NCI-H146 (cell line): ENCODE results near the gene GOLGA3.
"Not testable (repeated sequence)": the region's sequence is repeated elsewhere in the genome, so short reads cannot be mapped to it uniquely, and the experiment has no call there.

Experiments used
- DNase-seq: peaks from one replicate; lab custom pipeline; 2025; lab: John Stamatoyannopoulos, UW

GOLGA3 gene

GRCh38 chr12:132842449-132843045 is 13.9 kb upstream of the GOLGA3 start:
- no peak for DNase-seq

GRCh38 chr12:132841151-132841550 is 12.5 kb upstream of the GOLGA3 start:
- no peak for DNase-seq

- no peak for DNase-seq
Measured at GRCh38 chr12:132840536-132840935, 11.9 kb upstream of the GOLGA3 start.

- DNase-seq, result no peak
Measured at GRCh38 chr12:132839558-132840235, 11.0 kb upstream of the GOLGA3 start.

GRCh38 chr12:132838410-132839080 is 9.9 kb upstream of the GOLGA3 start:
- DNase-seq, result no peak

- DNase-seq, result no peak
Measured at GRCh38 chr12:132837693-132838409, 9.2 kb upstream of the GOLGA3 start.

- DNase-seq, result no peak
Measured at GRCh38 chr12:132836795-132837331, 8.2 kb upstream of the GOLGA3 start.

- not testable (repeated sequence) for DNase-seq
Measured at GRCh38 chr12:132836230-132836629, 7.6 kb upstream of the GOLGA3 start.

GRCh38 chr12:132835076-132836025 is 6.7 kb upstream of the GOLGA3 start:
- no peak for DNase-seq

- no peak for DNase-seq
Measured at GRCh38 chr12:132834181-132834711, 5.6 kb upstream of the GOLGA3 start.

- DNase-seq, result no peak
Measured at GRCh38 chr12:132833341-132833740, 4.7 kb upstream of the GOLGA3 start.

- no peak for DNase-seq
Measured at GRCh38 chr12:132831771-132832170, 3.1 kb upstream of the GOLGA3 start.

GRCh38 chr12:132827763-132828703 is 636 bp downstream of the GOLGA3 start:
- DNase-seq, result peak; percentile 44

GRCh38 chr12:132825861-132826260 is 2.8 kb downstream of the GOLGA3 start:
- no peak for DNase-seq

GRCh38 chr12:132825089-132825488 is 3.6 kb downstream of the GOLGA3 start:
- DNase-seq, result no peak

- no peak for DNase-seq
Measured at GRCh38 chr12:132824053-132824452, 4.6 kb downstream of the GOLGA3 start.

- DNase-seq, result no peak
Measured at GRCh38 chr12:132818562-132818961, 10.1 kb downstream of the GOLGA3 start.

- no peak for DNase-seq
Measured at GRCh38 chr12:132814232-132814631, 14.4 kb downstream of the GOLGA3 start.

GRCh38 chr12:132813443-132813842 is 15.2 kb downstream of the GOLGA3 start:
- no peak for DNase-seq
